A673 (cell line): ENCODE results near the gene GRB7.

ENCODE experiments used
- EZH2 ChIP-seq: fragments of 200-600 bp; sonication (generic); IDR thresholded peaks from 2 replicates; pipeline ENCODE4 v1.6.1; 2017; ENCODE audit warnings: borderline replicate concordance, low read depth, mild to moderate bottlenecking, mixed read lengths, antibody characterized with exemption, low read length; ENCODE audit not compliant: poor library complexity, severe bottlenecking
- TF ChIP-seq, protein P1 (sequence below): fragments of 300-800, 200-600 bp; sonication (generic); conservative IDR thresholded peaks from 2 replicates; pipeline ENCODE4 v1.5.1; 2017; ENCODE audit warnings: low read depth, mild to moderate bottlenecking, antibody characterized with exemption, low read length, moderate library complexity, mixed read lengths

DNA sequence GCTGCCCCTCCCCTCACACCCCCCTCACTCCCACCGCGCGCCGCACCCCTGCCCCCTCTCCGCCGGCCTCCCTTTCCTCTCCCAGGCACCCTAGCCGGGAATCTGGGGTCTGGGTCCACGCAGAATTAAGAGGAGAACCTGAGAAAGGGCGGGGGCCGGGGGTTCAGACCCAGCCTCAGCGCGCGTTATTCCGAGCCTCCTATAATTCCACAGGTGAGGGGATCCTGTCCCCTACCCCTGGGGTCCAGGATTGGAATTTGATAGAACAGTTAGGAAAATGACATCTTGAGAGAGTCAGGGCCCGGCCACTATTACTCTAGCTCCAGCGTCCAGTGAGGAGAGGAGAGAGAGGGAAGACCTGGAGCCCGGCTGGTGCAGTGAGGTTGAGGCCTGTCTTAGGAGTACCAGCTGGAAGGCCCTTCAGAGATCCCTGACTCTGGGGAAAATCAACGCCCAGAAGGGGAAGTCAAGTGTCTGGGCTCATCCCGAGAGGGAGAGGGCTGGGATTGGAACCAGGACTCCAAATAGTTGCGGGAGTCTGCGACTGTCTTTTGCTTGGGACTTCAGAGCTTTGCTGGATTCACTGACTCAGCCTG, 17.3 kb downstream of the GRB7 start:
- TF ChIP-seq, protein P1, sequence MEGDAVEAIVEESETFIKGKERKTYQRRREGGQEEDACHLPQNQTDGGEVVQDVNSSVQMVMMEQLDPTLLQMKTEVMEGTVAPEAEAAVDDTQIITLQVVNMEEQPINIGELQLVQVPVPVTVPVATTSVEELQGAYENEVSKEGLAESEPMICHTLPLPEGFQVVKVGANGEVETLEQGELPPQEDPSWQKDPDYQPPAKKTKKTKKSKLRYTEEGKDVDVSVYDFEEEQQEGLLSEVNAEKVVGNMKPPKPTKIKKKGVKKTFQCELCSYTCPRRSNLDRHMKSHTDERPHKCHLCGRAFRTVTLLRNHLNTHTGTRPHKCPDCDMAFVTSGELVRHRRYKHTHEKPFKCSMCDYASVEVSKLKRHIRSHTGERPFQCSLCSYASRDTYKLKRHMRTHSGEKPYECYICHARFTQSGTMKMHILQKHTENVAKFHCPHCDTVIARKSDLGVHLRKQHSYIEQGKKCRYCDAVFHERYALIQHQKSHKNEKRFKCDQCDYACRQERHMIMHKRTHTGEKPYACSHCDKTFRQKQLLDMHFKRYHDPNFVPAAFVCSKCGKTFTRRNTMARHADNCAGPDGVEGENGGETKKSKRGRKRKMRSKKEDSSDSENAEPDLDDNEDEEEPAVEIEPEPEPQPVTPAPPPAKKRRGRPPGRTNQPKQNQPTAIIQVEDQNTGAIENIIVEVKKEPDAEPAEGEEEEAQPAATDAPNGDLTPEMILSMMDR = no peak
- TF ChIP-seq EZH2 = no peak
